HG03571 (cell line): ENCODE data around the gene GRM7.

ENCODE experiments used
- ATAC-seq: cut with Tn5 transposase; IDR thresholded peaks from one replicate; pipeline ENCODE4 v1.9.1; 2021; ENCODE audit not compliant: unreplicated experiment

GRM7 gene

DNA sequence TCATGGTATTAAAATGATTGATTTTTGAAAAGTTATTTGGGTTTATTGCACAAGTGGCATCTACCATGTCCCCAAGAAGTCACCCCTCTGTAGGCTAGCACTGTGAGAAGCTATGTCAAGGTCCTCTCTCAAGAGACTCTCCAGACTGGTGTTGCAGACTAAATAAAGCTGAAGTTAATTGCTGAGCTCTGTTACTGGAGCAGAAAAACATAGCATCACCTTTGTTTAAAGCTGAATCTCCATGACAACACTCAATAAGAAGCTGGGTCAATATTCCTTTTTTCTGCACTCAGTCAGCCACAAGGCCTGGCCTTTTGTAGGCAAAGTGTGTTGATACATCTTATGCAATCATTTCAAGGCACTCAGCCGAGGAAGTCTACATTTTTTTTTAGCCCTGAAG is 834.1 kb downstream of the GRM7 start:
- ATAC-seq, result no peak

GRCh38 chr3:7696320-7696719 is 835.4 kb downstream of the GRM7 start:
- ATAC-seq, result no peak

DNA sequence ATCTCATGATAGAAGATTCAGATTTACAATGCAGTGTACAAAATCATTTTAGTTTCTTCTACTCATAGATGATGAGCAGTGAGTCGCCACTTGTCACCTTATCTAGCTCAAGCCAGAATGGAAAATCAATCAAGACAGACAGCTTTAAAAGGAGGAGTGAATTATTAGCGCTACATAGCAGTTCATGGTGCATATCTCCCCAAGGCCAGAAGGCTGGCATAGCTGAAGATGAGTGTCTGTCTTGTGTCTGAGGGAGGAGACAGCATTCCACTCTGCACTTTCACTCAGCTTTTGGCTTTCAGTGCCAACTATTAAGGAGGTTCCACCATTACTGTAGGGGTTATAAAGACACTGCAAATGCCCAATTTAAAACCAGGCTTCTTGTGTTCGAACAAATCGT is 836.6 kb downstream of the GRM7 start:
- no peak for ATAC-seq

DNA sequence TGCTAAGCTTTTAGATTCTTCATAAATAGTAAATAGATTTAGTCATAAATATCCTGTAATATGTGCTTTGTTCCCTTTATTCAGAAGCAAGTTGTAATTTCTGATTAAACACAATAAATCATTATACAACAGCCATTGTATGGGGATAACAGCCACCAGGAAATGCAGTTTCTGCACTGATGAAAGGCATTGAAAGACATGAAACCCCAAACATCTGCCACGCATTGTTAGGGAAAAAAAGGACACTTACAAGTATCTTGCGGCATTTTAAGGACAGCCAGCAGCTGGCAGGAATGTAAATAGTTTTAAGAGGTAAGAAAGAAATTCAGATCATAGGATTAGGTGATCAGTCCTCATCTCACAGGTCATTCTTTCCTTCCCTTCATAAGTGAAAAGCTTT is 839.6 kb downstream of the GRM7 start:
- ATAC-seq, result no peak

DNA sequence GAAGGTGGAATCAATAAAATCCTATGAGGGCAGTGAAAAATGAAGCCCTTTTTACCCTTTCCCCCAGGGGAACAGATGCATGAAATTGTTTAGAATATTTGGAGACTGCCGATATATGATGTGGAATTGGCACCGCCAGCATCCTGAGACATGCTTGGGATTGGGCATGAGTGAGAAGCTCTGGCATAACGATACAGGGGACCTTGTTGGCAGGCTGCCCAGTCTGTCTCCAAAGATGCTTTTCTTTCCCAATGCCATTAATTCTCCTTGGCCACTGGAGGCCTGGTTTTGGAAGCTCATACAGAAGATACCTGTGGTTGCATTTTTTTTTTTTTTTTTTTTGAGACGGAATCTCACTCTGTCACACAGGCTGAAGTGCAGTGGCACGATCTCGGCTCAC is 840.1 kb downstream of the GRM7 start:
- ATAC-seq, result no peak

DNA sequence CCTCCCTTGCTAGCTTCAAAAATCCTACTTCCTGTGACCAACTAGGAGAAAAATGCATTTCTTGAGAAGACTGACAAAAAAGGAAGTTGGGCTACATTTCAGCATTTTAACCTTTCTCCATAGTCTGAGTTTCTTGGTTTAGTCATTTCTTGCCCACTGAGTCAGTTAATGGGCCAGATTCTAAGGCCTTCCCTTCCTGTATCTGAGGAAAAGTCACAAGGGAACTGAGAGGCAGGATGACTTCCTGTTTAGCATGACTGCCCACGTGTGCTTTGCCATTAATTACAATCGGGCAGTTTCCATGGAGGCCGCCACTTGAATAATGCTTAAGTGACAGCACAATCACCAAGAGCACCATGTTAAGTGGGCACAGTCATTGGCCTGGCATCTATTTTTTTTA is 846.3 kb downstream of the GRM7 start:
- ATAC-seq, result no peak

DNA sequence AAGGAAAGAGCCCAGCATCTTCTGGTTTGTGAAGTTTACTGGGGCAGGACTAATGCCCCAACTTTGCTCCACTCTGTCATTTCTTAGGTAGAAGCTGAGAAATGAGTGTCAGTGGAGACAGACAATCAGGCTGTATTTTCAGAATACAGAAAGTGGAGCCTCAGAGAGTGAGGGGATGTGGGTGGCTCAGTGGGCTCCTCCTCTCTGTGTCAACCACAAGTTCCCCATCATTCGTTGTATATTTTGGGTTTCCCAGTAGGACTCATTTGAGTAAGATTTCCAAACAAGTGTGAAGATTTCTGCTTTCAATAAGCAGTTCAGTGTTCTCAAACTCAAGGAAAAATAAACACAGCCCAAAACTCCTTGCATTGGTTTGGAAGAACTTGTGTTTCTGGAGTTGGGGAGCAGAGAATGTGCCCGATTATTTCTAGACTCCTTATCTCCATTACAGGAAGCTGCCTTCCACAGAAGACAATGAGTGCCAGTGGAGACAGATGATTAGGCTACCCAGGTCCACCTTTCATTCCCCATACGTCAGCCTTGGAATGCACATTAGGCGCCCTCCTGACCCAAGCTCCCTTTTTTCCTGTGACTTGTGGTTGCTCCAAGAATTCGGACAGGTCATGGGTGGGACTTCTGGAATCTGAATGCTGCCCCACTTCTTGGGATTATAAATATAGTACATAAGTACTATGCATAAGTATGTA is 848.6 kb downstream of the GRM7 start:
- ATAC-seq, result no peak

DNA sequence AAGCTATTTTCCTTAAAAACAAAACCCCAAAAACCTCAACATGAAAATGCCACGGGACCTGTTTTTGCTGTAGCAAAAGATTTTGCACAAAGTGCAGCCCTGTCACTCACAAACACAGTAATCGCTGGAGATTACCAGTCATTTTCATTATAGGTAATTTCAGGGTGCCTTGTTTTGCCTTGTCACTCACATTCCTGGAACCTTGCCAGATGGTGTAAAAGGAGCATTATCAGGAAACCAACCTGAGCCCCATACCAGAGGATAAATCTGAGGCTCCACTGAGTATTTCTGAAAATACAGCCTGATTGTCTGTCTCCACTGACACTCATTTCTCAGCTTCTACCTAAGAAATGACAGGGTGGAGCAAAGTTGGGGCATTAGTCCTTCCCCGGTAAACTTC is 849.4 kb downstream of the GRM7 start:
- no peak for ATAC-seq

GRCh38 chr3:7713724-7714123 is 852.8 kb downstream of the GRM7 start:
- ATAC-seq, result no peak

DNA sequence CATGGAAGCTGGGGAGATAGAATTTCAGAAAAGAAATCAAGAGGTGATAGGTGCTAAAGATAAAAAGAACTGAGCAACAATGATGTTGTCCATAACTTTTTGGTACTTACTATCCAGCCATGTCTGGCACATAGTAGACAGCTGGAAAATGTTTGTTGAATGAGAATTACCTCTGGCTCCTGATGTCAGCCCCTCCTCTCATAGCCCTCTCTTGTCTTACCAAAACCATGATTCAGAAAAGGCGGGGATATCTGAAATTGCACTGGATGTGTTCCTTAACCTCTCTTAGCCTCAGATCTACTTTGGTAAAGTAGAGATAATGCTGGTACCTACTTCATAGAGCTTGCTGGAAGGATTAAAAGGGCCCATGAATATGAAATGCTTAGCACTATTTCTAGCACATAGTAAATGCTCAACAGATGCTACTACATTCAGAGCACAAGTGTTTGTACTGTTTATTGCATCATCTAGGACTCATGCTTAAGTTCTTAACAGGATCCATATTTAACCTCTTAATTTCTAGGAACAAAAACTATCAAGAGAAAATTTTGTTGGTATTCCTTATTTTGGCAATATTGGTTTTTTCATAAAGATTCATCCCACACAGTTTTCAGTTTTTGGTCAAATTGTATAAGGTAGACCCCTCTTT is 859.9 kb downstream of the GRM7 start:
- no peak for ATAC-seq

GRCh38 chr3:7721869-7722268 is 861.0 kb downstream of the GRM7 start:
- ATAC-seq, result no peak

DNA sequence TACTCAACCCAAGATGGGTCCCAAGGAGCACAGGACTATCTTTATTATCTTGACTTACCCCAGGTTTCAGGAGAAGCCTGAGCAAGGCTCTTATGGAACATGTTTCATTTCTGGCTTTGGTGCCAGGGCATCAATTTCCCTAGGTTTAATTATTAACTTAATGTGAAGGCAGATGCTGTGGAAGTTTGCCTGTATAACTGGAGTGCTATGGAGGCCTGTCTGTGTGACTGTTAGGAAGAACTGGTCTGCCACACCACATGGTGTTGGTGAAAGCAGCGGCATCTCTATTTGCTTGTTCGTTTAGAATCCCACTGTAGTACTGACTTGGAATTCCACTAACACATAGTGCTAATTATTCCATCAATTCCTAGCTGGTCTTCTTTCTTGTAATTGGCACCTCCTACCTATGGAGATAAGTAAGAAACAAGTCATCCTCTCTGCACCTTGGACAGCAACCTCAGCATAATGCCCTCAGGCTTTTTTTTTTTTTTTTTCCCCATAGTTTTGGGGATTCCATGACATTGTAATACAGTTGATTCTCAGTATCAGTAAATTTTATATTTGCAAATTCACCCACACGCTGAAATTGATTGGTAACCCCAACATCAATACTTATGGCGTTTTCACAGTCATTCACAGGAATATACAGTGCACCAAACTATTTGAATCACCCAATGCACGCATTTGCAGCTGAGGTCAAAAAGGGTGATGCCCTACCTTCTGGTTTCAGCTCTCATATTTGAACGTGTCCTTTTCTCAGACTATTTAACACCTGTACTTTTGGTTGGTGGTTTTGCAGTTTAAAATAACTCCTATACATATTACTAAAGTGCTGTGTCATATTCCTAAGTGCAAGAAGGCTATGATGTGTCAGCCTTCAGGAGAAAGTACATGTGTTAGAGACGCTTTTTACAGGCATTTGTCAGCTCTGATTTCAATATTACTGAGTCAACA is 867.9 kb downstream of the GRM7 start:
- ATAC-seq, result no peak

DNA sequence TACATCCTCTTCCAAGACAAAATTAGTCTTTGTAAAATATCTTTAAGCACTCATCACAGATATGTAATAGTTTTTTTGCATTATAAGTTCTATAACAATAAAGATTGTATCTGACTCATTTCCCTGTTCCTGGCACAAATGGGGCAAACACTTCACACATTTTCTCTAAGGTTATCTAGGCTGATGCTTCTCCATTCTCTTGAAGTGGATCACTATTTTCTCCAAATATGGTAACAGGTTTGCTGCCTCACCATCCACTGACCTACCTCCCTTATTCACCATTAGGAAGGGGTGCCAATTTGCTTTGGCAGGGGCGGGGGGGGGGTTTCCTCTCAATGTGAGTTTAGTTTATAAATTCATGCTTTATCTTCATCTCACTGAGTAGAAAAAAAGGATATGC is 873.0 kb downstream of the GRM7 start:
- no peak for ATAC-seq

DNA sequence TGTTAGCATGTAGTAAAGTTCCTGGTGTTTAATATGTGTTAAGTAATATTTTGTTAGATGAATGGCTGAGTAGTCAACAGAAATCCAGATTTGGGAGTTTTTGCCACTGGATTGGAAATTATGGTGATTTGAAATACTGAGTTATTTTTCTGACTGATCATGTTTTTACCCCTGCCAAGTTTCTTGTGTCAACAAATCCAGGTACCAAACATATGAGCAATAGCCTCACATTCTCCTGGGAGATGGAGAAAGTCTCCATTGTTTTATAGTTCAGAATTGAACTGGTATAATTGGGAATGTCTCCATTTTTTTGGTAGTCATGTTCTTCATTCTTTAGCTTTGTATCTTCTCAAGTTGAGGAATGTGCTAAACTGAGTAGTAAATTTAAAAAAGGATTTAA is 873.5 kb downstream of the GRM7 start:
- no peak for ATAC-seq

- no peak for ATAC-seq
Measured at GRCh38 chr3:7737263-7737662, 876.3 kb downstream of the GRM7 start.

DNA sequence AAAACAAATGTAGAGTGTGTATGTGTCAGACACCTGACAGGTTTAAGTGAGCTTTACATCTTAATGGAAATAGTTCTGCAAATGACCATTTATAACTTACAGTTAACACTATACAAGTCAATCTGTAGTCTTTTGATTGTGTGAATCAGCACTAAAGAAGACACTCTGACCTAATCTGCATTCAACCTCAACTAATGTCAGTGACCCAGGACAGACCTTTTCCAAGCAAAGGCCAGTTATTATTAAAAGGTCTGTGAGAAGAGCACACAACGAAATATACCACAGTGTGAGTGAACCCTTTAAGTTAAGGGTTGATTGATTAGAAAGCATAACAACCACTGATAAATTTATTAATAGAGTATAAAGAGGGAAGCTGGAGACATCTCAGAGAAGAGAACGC is 878.8 kb downstream of the GRM7 start:
- no peak for ATAC-seq

DNA sequence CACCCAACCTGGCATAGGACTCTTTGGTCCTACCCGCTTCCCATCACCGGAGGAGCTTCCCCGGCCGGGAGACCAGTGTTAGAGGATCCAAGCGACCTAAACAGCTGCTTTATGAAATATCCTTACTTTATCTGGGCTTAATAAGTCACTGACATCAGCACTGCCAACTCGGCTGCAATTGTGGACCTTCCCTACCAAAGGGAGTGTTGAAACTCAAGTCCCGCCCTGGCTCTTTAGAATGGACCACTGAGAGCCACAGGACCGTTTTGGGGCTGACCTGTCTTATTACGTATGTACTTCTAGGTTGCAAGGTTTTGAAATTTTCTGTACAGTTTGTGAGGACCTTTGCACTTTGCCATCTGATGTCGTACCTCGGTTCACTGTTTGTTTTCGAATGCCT is 879.5 kb downstream of the GRM7 start:
- ATAC-seq, result no peak

DNA sequence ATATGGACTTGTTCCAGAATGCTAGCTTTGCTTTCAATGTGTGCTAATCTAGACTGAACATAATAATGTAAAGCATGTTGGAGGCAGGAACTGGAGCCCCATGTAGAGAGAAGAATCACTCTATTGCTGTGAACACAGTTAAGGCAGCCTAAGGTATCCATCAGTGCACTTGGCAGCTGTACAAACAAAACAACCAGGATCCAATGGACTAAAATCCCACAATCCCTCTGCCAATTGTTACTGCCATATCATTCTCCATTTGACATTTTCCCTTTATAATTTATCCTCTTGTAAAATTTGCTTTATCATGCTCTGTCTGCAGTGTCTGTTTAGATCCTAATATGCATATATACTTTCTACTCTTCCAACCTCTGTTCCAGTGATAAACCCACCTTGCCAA is 883.9 kb downstream of the GRM7 start:
- ATAC-seq, result no peak

- ATAC-seq, result no peak
Measured at GRCh38 chr3:7745711-7746110, 884.8 kb downstream of the GRM7 start.

DNA sequence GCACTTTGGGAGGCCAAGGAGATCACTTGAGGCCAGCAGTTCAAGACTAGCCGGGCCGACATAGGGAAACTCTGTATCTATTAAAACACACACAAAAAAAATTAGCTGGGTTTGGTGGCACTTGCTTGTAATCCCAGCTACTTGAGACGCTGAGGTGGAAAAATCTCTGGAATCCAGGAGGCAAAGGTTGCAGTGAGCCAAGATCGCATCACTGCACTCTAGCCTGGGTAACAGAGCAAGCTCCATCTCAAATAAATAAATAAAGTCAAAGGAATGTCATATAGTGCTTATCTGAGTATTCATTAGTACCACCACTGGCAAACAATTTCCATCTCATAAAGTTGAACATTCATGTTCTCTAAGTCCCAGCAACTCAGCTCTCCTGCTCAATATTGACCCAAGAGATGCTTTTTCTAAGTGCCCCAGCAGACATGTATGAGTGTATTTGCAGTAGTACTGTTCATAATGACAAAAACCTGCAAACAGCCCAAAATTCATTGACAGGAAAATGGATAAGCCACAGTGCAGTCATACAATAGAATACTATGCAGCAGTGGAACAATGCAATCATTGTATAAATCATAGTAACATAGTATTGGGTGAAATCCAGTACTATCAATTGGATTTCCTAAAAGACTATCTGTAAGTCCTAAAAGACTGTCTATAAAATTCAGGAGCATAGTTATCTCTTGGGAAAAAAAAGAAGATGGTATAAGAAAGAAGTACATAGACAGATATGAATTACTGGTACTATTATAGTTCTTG is 889.2 kb downstream of the GRM7 start:
- ATAC-seq, result no peak

- ATAC-seq, result no peak
Measured at GRCh38 chr3:7752005-7752404, 891.1 kb downstream of the GRM7 start.
